GM12878 (cell line): ENCODE measurements around the gene LYL1. TPM values are rescaled to one million over a fixed set of nuclear protein-coding genes. Genes with fewer than 3 reads are reported as not detected.

Experiments used
- ATAC-seq: fragments of 200-7000 bp; cut with Tn5 transposase; 3 replicates; pipeline ENCODE4 v1.9.1; 2020; ENCODE audit warnings: mild to moderate bottlenecking, moderate library complexity
- BruUV-seq: library from RNA; stranded (reverse); fragments of 400-500 nt; replicated peaks from 2 replicates; lab custom pipeline; 2021; lab: Mats Ljungman, UMichigan
- CTCF ChIA-PET: fragments of 300-600 bp; sonication (Branson Sonifier 250); formaldehyde crosslinking; extraction: SDS; loops from one replicate; lab custom pipeline; 2021; ENCODE audit warnings: inconsistent platforms; lab: Yijun Ruan, JAX
- POLR2A ChIA-PET: fragments of 350-600 bp; formaldehyde crosslinking; extraction: SDS; loops from one replicate; lab custom pipeline; 2021; ENCODE audit warnings: inconsistent platforms; lab: Charles Lee
- RAD21 ChIA-PET: fragments of 300-600 bp; sonication (Branson Sonifier 250); formaldehyde crosslinking; loops from one replicate; lab custom pipeline; 2023; ENCODE audit warnings: antibody characterized with exemption; ENCODE audit not compliant: unreplicated experiment; lab: Charles Lee
- SMC1A ChIA-PET: fragments of 300-600 bp; sonication (Branson Sonifier 250); formaldehyde crosslinking; loops from one replicate; lab custom pipeline; 2023; ENCODE audit not compliant: unreplicated experiment, uncharacterized antibody; lab: Charles Lee
- DNase-seq: peaks from one replicate; pipeline ENCODE4 v3.0.0-alpha.2; 2011; ENCODE audit warnings: low read depth, low spot score
- FAIRE-seq: peaks from 3 replicates; lab custom pipeline; 2011; peaks lifted over from hg19 to GRCh38; lab: Jason Lieb, UNC
- H2AFZ ChIP-seq: 2 replicates; pipeline ENCODE4 v1.6.0; 2011; ENCODE audit warnings: low read depth, low read length, control low read depth; ENCODE audit not compliant: control insufficient read depth
- H3K27ac ChIP-seq: 2 replicates; pipeline ENCODE4 v1.5.1; 2011; ENCODE audit warnings: control low read depth; ENCODE audit not compliant: control insufficient read depth, insufficient read depth
- H3K27me3 ChIP-seq, 2 experiments: replicated peaks in 1 of 2; 2 replicates each; pipeline versions ENCODE4 v1.6.0 to v1.6.1; 2011; ENCODE audit warnings: low read length in 1 of 2; ENCODE audit not compliant: control insufficient read depth in 2 of 2, insufficient read depth in 2 of 2
- H3K36me3 ChIP-seq, 2 experiments: 2 replicates each; pipeline ENCODE4 v1.5.1; 2011; ENCODE audit warnings: low read length in 1 of 2; ENCODE audit not compliant: control insufficient read depth in 2 of 2, insufficient read depth in 2 of 2
- H3K4me1 ChIP-seq: 2 replicates; pipeline ENCODE4 v1.6.1; 2011; ENCODE audit warnings: mild to moderate bottlenecking, low read length, moderate library complexity, mixed read lengths; ENCODE audit not compliant: control insufficient read depth, insufficient read depth
- H3K4me2 ChIP-seq: 2 replicates; pipeline ENCODE4 v1.6.0; 2011; ENCODE audit warnings: control low read depth; ENCODE audit not compliant: control insufficient read depth, insufficient read depth
- H3K4me3 ChIP-seq: fragments of 200-600 bp; sonication (generic); 2 replicates; pipeline ENCODE4 v1.5.1; 2016
- H3K79me2 ChIP-seq: 2 replicates; pipeline ENCODE4 v1.6.0; 2011; ENCODE audit warnings: low read length; ENCODE audit not compliant: control insufficient read depth, insufficient read depth
- H3K9ac ChIP-seq: 2 replicates; pipeline ENCODE4 v1.8.0; 2011; ENCODE audit warnings: low read length, control low read depth, mixed read lengths; ENCODE audit not compliant: control insufficient read depth, insufficient read depth
- H3K9me3 ChIP-seq: replicated peaks from 3 replicates; pipeline ENCODE4 v1.5.1; 2011; ENCODE audit warnings: mild to moderate bottlenecking, low read length; ENCODE audit not compliant: control insufficient read depth, insufficient read depth
- H4K20me1 ChIP-seq: 2 replicates; pipeline ENCODE4 v1.6.0; 2011; ENCODE audit not compliant: control insufficient read depth, insufficient read depth
- ASH2L ChIP-seq: fragments of 300-600, 200-600 bp; sonication (generic); IDR thresholded peaks from 2 replicates; pipeline ENCODE4 v1.6.1; 2017; ENCODE audit warnings: low read depth, mild to moderate bottlenecking, borderline replicate concordance
- CREM ChIP-seq: IDR thresholded peaks from 2 replicates; pipeline ENCODE4 v1.6.1; 2014; ENCODE audit warnings: antibody characterized with exemption, low read depth
- DPF2 ChIP-seq: fragments of 450-650 bp; IDR thresholded peaks from 2 replicates; pipeline ENCODE4 v1.6.1; 2017; ENCODE audit warnings: mild to moderate bottlenecking
- GATAD2B ChIP-seq: fragments of 450-650 bp; conservative IDR thresholded peaks from 2 replicates; pipeline ENCODE4 v1.6.1; 2017; ENCODE audit warnings: low read depth, mild to moderate bottlenecking, moderate library complexity
- IKZF1 ChIP-seq: fragments of 450-650 bp; conservative IDR thresholded peaks from 2 replicates; pipeline ENCODE4 v1.6.1; 2017; ENCODE audit warnings: antibody characterized with exemption, mild to moderate bottlenecking
- LARP7 ChIP-seq: fragments of 450-650 bp; IDR thresholded peaks from 2 replicates; pipeline ENCODE4 v1.6.1; 2017; ENCODE audit warnings: mild to moderate bottlenecking
- MYC ChIP-seq: IDR thresholded peaks from 2 replicates; pipeline ENCODE4 v1.6.1; 2011; ENCODE audit warnings: mild to moderate bottlenecking, low read length, moderate library complexity, inconsistent platforms; ENCODE audit not compliant: insufficient read depth, insufficient replicate concordance, insufficient read length, severe bottlenecking
- NR2F1 ChIP-seq: fragments of 450-650 bp; conservative IDR thresholded peaks from 2 replicates; pipeline ENCODE4 v1.6.1; 2017; ENCODE audit warnings: mild to moderate bottlenecking
- POLR2A ChIP-seq: IDR thresholded peaks from 2 replicates; pipeline ENCODE4 v1.6.1; 2011; ENCODE audit warnings: low read depth, mild to moderate bottlenecking, low read length
- SIN3A ChIP-seq: IDR thresholded peaks from 2 replicates; pipeline ENCODE4 v1.6.1; 2012; ENCODE audit warnings: low read depth, low read length, improper control_type of control experiment
- SP1 ChIP-seq: IDR thresholded peaks from one replicate; pipeline ENCODE4 v1.6.1; 2011; ENCODE audit warnings: low read depth, low read length
- ZBED1 ChIP-seq: IDR thresholded peaks from 2 replicates; pipeline ENCODE4 v1.6.1; 2016; ENCODE audit warnings: borderline replicate concordance
- WGBS: methylation state at CpG from one replicate; pipeline ENCODE4 v1.1.6; 2016; ENCODE audit warnings: low lambda C conversion rate; ENCODE audit not compliant: insufficient replicate concordance, insufficient coverage; ENCODE audit errors: missing lambda C conversion rate; 5-methylcytosine and 5-hydroxymethylcytosine counted together
- in situ Hi-C: fragments of 300-500 bp; cut with MboI; formaldehyde crosslinking; loops from 9 replicates; pipeline ENCODE4 v1.14.3; 2018; ENCODE audit warnings: mixed read lengths
- intact Hi-C: fragments of 100-400 bp; cut with micrococcal nuclease; formaldehyde crosslinking; loops from one replicate; pipeline ENCODE4 v1.14.2; 2022; ENCODE audit not compliant: unreplicated experiment
- polyA plus RNA-seq, 11 experiments: library from polyadenylated mRNA; depleted of rRNA in 4 of 11; unstranded in 6 of 11; stranded (reverse) in 5 of 11; fragments of >200 nt; fragmentation: Nextera tagmentation in 4 of 11; fragmentation: Illumina TruSeq in 1 of 11; extraction: Ambion mirVana in 4 of 11; extraction: Trizol in 1 of 11; gene quantifications; 1 replicate in 1 of 11; 2 replicates in 10 of 11; pipeline versions ENCODE4 v1.2.1 to v1.2.3, GENCODE V29; 2011 to 2016; ENCODE audit warnings: inconsistent platforms in 2 of 11, missing spikeins in 2 of 11, low read depth in 1 of 11
- total RNA-seq, 4 experiments: library from RNA; depleted of rRNA in 3 of 4; stranded (reverse); fragments of >200 nt in 3 of 4; fragmentation: Illumina TruSeq in 1 of 4; extraction: Trizol in 1 of 4; gene quantifications; 2 replicates each; pipeline versions ENCODE4 v1.2.1 to v1.2.3, GENCODE V29; 2013 to 2021
- TF ChIP-seq, protein P1 (sequence below): IDR thresholded peaks from 2 replicates; pipeline ENCODE4 v1.6.1; 2012; ENCODE audit warnings: improper control_type of control experiment, low read depth, low read length; ENCODE audit not compliant: insufficient replicate concordance
- TF ChIP-seq, protein P2 (sequence below): IDR thresholded peaks from 2 replicates; pipeline ENCODE4 v1.6.1; 2012; ENCODE audit warnings: low read depth, low read length, improper control_type of control experiment
- TF ChIP-seq, protein P3 (sequence below): fragments of 450-650 bp; IDR thresholded peaks from 2 replicates; pipeline ENCODE4 v1.6.1; 2017; ENCODE audit warnings: mild to moderate bottlenecking, moderate library complexity

Gene LYL1
- total and polyA plus RNA-seq, 10 of the 15 experiments (the other 5 are each of a cell fraction or from before 2014, with no cell fraction given) = 0.10 to 34.8 (median 4.4) TPM

DNA sequence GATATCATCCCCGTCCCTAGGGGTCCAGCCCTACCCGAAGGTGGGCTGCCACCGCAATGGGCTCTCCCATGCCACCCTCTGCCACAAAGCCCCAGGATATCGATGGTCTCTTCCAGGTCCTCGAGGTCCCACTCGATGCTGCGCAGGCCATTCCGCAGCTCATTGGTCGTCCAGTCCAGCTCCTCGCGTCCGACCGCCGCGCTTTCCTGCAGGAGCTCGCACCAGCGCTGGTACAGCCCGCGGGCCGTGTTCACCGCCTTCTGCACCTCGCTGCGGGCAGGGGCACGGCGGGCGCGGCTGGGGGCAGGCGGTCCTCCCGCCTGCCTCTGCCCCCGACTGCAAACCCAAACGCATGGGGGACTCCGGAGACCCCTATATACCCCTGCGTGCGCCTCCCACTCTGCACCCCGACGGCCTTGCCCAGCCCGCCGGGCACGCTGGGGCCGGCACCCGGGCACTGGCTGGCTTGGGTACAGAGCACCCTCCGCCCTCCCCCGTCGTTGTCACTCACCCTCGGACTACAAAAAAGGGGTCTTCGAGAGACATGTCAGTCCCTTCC lies 47.0 kb upstream of the LYL1 start:
- RAD21 ChIA-PET = interaction anchor here (1.0 to 1.8 kb wide), 5 partner anchors 29 to 111 kb away, joined by 3 to 10 read pairs (median 6); partner anchors contain the start of gene NACC1
- in situ Hi-C loops = loop anchor here (10.0 to 25.0 kb wide), 3 partner anchors 695 to 1562 kb away; partner anchors contain the start of genes ACP5 and ZNF627
- Histone ChIP-seq H3K27ac (peak overlapping the region; percentile 97), H3K4me3 (peak overlapping the region; percentile 97), H3K4me2 (peak overlapping the region; percentile 92), H3K36me3 (no peaks in the 10 kb centered on the region; a peak in 1 of 4 replicates), H3K4me1 (peaks cover 4% of the 10 kb centered on the region), H3K27me3 (no peaks in the 10 kb centered on the region), H2AFZ (peak overlapping the region; percentile 92), H3K79me2 (peaks cover 45% of the 10 kb centered on the region), H4K20me1 (no peaks in the 10 kb centered on the region), H3K9ac (peak overlapping the region; percentile 97), H3K9me3 (no peaks in the 10 kb centered on the region)
- DNase-seq (no peak), FAIRE-seq (no peak), ATAC-seq (peak; percentile 2)
- SMC1A ChIA-PET = interaction anchor here (0.8 to 1.4 kb wide), 3 partner anchors 14 to 62 kb away, joined by 3 read pairs; partner anchors contain the start of gene NACC1
- POLR2A ChIA-PET = interaction anchor here (0.5 to 1.7 kb wide), 5 partner anchors 14 to 842 kb away, joined by 3 to 7 read pairs (median 4); partner anchors contain the start of gene NACC1
- BruUV-seq = TSS peak; percentile 63
- under 1% methylated on average over 42 of the region's 46 CpGs for WGBS
- intact Hi-C loops = loop anchor here (2.0 to 10.0 kb wide), 4 partner anchors 31 to 855 kb away; partner anchors contain the start of genes LYL1, NACC1 and RFX1
- CTCF ChIA-PET = interaction anchor here (0.6 to 2.1 kb wide), 5 partner anchors 17 to 46 kb away, joined by 3 to 8 read pairs (median 3); partner anchors contain the start of gene NACC1
- peak; percentile 67 for TF ChIP-seq LARP7
- TF ChIP-seq, protein P1, sequence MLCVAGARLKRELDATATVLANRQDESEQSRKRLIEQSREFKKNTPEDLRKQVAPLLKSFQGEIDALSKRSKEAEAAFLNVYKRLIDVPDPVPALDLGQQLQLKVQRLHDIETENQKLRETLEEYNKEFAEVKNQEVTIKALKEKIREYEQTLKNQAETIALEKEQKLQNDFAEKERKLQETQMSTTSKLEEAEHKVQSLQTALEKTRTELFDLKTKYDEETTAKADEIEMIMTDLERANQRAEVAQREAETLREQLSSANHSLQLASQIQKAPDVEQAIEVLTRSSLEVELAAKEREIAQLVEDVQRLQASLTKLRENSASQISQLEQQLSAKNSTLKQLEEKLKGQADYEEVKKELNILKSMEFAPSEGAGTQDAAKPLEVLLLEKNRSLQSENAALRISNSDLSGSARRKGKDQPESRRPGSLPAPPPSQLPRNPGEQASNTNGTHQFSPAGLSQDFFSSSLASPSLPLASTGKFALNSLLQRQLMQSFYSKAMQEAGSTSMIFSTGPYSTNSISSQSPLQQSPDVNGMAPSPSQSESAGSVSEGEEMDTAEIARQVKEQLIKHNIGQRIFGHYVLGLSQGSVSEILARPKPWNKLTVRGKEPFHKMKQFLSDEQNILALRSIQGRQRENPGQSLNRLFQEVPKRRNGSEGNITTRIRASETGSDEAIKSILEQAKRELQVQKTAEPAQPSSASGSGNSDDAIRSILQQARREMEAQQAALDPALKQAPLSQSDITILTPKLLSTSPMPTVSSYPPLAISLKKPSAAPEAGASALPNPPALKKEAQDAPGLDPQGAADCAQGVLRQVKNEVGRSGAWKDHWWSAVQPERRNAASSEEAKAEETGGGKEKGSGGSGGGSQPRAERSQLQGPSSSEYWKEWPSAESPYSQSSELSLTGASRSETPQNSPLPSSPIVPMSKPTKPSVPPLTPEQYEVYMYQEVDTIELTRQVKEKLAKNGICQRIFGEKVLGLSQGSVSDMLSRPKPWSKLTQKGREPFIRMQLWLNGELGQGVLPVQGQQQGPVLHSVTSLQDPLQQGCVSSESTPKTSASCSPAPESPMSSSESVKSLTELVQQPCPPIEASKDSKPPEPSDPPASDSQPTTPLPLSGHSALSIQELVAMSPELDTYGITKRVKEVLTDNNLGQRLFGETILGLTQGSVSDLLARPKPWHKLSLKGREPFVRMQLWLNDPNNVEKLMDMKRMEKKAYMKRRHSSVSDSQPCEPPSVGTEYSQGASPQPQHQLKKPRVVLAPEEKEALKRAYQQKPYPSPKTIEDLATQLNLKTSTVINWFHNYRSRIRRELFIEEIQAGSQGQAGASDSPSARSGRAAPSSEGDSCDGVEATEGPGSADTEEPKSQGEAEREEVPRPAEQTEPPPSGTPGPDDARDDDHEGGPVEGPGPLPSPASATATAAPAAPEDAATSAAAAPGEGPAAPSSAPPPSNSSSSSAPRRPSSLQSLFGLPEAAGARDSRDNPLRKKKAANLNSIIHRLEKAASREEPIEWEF = no peak
- no peak for TF ChIP-seq POLR2A
- TF ChIP-seq ZBED1 = no peak
- peak; percentile 22 for TF ChIP-seq SIN3A
- TF ChIP-seq GATAD2B = peak; percentile 82
- TF ChIP-seq ASH2L = 0 out of 2 replicates have a peak, but pooled peaks have one; percentile 48
- no peak for TF ChIP-seq SP1
- TF ChIP-seq MYC = no peak
- TF ChIP-seq NR2F1 = peak; percentile 57
- peak; percentile 90; the same call in 1 of the 2 replicates for TF ChIP-seq IKZF1
- TF ChIP-seq, protein P2, sequence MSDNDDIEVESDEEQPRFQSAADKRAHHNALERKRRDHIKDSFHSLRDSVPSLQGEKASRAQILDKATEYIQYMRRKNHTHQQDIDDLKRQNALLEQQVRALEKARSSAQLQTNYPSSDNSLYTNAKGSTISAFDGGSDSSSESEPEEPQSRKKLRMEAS = no peak
- no peak for TF ChIP-seq CREM
- TF ChIP-seq, protein P3, sequence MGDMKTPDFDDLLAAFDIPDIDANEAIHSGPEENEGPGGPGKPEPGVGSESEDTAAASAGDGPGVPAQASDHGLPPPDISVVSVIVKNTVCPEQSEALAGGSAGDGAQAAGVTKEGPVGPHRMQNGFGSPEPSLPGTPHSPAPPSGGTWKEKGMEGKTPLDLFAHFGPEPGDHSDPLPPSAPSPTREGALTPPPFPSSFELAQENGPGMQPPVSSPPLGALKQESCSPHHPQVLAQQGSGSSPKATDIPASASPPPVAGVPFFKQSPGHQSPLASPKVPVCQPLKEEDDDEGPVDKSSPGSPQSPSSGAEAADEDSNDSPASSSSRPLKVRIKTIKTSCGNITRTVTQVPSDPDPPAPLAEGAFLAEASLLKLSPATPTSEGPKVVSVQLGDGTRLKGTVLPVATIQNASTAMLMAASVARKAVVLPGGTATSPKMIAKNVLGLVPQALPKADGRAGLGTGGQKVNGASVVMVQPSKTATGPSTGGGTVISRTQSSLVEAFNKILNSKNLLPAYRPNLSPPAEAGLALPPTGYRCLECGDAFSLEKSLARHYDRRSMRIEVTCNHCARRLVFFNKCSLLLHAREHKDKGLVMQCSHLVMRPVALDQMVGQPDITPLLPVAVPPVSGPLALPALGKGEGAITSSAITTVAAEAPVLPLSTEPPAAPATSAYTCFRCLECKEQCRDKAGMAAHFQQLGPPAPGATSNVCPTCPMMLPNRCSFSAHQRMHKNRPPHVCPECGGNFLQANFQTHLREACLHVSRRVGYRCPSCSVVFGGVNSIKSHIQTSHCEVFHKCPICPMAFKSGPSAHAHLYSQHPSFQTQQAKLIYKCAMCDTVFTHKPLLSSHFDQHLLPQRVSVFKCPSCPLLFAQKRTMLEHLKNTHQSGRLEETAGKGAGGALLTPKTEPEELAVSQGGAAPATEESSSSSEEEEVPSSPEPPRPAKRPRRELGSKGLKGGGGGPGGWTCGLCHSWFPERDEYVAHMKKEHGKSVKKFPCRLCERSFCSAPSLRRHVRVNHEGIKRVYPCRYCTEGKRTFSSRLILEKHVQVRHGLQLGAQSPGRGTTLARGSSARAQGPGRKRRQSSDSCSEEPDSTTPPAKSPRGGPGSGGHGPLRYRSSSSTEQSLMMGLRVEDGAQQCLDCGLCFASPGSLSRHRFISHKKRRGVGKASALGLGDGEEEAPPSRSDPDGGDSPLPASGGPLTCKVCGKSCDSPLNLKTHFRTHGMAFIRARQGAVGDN = 0 out of 2 replicates have a peak, but pooled peaks have one; percentile 27
- peak; percentile 68 for TF ChIP-seq DPF2
